ENCODE data around the gene CHPF2. TPM values are rescaled to one million over a fixed set of nuclear protein-coding genes. Genes with fewer than 3 reads are reported as not detected.

CHPF2 gene
- total RNA-seq, 1 experiment from 2014 or later = 19.5 TPM

DNA sequence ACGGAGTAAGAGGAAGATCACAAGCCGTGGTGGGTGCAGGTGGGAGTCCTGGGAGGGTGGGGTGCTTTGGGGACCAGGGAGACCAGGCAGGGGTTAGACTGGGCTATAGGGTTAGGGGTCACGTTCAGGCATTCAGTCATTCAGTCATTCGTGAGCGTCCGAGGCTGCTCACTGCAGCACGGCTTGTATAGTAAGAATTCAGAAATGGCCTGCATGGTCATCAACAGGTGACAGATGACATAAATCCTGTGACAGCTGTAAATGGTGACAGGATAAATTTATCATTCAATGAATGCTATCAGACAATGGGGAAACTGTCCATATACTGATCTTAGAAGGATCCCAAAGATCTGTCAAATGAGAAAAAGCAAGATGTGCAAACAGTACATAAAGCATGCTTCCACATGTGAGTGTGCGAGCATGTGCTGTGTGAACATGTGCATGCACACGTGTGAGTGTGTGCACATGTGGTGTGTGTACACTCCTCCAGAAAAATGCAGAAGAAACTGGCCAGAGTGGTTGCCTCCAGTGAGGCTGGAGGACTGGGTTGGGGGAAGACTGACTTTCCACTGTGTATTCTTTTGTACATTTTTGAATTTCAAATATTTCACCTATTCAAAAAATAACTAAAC, 48.2 kb downstream of the CHPF2 start:
- CTCF ChIA-PET = no interaction called here

DNA sequence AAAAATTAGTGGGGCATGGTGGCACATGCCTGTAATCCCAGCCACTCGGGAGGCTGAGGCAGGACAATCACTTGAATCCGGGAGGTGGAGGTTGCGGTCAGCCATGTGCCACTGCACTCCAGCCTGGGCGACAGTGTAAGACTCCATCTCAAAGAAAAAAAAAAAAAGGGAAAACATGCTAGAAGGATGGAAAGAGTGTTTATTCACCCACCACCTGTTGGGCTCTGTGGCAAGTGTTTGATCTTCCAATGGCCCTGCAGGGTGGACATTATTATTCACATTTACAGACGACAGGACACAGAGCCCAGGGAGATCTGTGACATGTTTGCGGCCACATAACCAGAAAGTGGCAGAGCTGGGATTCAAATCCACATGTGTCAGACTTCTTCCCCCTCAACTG, 49.4 kb downstream of the CHPF2 start:
- BruUV-seq (replicated peaks) = no TSS peak
- no peak overlapping the region for H2AFZ ChIP-seq (ENCODE audit: low read depth, low read length, poor library complexity, severe bottlenecking)
- no peak overlapping the region for H3K27ac ChIP-seq (ENCODE audit: low read depth, low read length)
- no peaks in the 10 kb centered on the region for H3K79me2 ChIP-seq (ENCODE audit: insufficient read depth, low read length)
- H3K4me2 ChIP-seq (ENCODE audit: low read length) = no peak overlapping the region
- ChIA-PET CTCF (no interaction called here), POLR2A (no interaction called here), RAD21 (ENCODE audit: low non-redundant PET in 1 of 2, low total read pairs in 2 of 2, uncharacterized antibody in 2 of 2, unreplicated experiment in 2 of 2) (no interaction called here)
- intact Hi-C loops (cut with micrococcal nuclease) = no loop called here
- no peaks in the 10 kb centered on the region for H3K27me3 ChIP-seq (ENCODE audit: insufficient read depth, low read length)
- no peak overlapping the region for H3K4me3 ChIP-seq (replicated peaks in 1 of 2; ENCODE audit: low read depth in 1 of 2, low read length in 2 of 2)
- DNase-seq (ENCODE audit: low read depth, low spot score) = no peak
- ATAC-seq = no peak
- no peaks in the 10 kb centered on the region; a peak in 1 of 4 replicates for H3K9me3 ChIP-seq (ENCODE audit: control insufficient read depth in 1 of 2, insufficient read depth in 1 of 2, low read depth in 1 of 2, low read length in 2 of 2)
- H3K9ac ChIP-seq (ENCODE audit: low read length) = no peak overlapping the region
- no peaks in the 10 kb centered on the region for H4K20me1 ChIP-seq (ENCODE audit: insufficient read depth)
- H3K9me2 ChIP-seq (ENCODE audit: insufficient read depth) = no peaks in the 10 kb centered on the region
- no peaks in the 10 kb centered on the region for H3K36me3 ChIP-seq (ENCODE audit: control insufficient read depth in 1 of 2, insufficient read depth in 2 of 2, low read length in 2 of 2)
- peaks cover 5 to 6% of the 10 kb centered on the region in 2 experiments; a peak in 2 of 4 replicates for H3K4me1 ChIP-seq (ENCODE audit: control insufficient read depth in 1 of 2, insufficient read depth in 2 of 2, low read length in 2 of 2)
- TF ChIP-seq CEBPB (IDR thresholded peaks at IDR 0.05; ENCODE audit: low read depth) (no peak), EZH2phosphoT487 (IDR thresholded peaks at IDR 0.05; ENCODE audit: borderline replicate concordance) (no peak), YY1 (IDR thresholded peaks at IDR 0.05; ENCODE audit: extremely low read depth, insufficient replicate concordance, low read depth, low read length) (no peak), SP1 (IDR thresholded peaks at IDR 0.05; ENCODE audit: low read depth) (no peak), ZNF274 (IDR thresholded peaks at IDR 0.05; ENCODE audit: low read depth, low read length) (no peak), ZFX (IDR thresholded peaks at IDR 0.05) (no peak)
- TF ChIP-seq, protein P1, sequence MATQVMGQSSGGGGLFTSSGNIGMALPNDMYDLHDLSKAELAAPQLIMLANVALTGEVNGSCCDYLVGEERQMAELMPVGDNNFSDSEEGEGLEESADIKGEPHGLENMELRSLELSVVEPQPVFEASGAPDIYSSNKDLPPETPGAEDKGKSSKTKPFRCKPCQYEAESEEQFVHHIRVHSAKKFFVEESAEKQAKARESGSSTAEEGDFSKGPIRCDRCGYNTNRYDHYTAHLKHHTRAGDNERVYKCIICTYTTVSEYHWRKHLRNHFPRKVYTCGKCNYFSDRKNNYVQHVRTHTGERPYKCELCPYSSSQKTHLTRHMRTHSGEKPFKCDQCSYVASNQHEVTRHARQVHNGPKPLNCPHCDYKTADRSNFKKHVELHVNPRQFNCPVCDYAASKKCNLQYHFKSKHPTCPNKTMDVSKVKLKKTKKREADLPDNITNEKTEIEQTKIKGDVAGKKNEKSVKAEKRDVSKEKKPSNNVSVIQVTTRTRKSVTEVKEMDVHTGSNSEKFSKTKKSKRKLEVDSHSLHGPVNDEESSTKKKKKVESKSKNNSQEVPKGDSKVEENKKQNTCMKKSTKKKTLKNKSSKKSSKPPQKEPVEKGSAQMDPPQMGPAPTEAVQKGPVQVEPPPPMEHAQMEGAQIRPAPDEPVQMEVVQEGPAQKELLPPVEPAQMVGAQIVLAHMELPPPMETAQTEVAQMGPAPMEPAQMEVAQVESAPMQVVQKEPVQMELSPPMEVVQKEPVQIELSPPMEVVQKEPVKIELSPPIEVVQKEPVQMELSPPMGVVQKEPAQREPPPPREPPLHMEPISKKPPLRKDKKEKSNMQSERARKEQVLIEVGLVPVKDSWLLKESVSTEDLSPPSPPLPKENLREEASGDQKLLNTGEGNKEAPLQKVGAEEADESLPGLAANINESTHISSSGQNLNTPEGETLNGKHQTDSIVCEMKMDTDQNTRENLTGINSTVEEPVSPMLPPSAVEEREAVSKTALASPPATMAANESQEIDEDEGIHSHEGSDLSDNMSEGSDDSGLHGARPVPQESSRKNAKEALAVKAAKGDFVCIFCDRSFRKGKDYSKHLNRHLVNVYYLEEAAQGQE (IDR thresholded peaks at IDR 0.05; ENCODE audit: low read depth) = no peak
- TF ChIP-seq, protein P2, sequence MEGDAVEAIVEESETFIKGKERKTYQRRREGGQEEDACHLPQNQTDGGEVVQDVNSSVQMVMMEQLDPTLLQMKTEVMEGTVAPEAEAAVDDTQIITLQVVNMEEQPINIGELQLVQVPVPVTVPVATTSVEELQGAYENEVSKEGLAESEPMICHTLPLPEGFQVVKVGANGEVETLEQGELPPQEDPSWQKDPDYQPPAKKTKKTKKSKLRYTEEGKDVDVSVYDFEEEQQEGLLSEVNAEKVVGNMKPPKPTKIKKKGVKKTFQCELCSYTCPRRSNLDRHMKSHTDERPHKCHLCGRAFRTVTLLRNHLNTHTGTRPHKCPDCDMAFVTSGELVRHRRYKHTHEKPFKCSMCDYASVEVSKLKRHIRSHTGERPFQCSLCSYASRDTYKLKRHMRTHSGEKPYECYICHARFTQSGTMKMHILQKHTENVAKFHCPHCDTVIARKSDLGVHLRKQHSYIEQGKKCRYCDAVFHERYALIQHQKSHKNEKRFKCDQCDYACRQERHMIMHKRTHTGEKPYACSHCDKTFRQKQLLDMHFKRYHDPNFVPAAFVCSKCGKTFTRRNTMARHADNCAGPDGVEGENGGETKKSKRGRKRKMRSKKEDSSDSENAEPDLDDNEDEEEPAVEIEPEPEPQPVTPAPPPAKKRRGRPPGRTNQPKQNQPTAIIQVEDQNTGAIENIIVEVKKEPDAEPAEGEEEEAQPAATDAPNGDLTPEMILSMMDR (IDR thresholded peaks at IDR 0.05 in 2 of 3, conservative IDR thresholded peaks at IDR 0.05 in 1 of 3; ENCODE audit: borderline replicate concordance in 1 of 3, insufficient read depth in 1 of 3, low read depth in 2 of 3, low read length in 2 of 3) = no peak
- TF ChIP-seq, protein P3, sequence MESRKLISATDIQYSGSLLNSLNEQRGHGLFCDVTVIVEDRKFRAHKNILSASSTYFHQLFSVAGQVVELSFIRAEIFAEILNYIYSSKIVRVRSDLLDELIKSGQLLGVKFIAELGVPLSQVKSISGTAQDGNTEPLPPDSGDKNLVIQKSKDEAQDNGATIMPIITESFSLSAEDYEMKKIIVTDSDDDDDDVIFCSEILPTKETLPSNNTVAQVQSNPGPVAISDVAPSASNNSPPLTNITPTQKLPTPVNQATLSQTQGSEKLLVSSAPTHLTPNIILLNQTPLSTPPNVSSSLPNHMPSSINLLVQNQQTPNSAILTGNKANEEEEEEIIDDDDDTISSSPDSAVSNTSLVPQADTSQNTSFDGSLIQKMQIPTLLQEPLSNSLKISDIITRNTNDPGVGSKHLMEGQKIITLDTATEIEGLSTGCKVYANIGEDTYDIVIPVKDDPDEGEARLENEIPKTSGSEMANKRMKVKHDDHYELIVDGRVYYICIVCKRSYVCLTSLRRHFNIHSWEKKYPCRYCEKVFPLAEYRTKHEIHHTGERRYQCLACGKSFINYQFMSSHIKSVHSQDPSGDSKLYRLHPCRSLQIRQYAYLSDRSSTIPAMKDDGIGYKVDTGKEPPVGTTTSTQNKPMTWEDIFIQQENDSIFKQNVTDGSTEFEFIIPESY (IDR thresholded peaks at IDR 0.05; ENCODE audit: extremely low read depth, insufficient replicate concordance, low read length) = no peak

More for the DNA sequence above, 48.2 kb downstream of the CHPF2 start:
- POLR2A ChIA-PET = no interaction called here
- H3K9me3 ChIP-seq (ENCODE audit: control insufficient read depth in 1 of 2, insufficient read depth in 1 of 2, low read depth in 1 of 2, low read length in 2 of 2) = no peaks in the 10 kb centered on the region; a peak in 1 of 4 replicates
- H3K4me1 ChIP-seq (ENCODE audit: control insufficient read depth in 1 of 2, insufficient read depth in 2 of 2, low read length in 2 of 2) = peaks cover 12 to 17% of the 10 kb centered on the region in 2 experiments; a peak in 3 of 4 replicates
- no peaks in the 10 kb centered on the region for H3K79me2 ChIP-seq (ENCODE audit: insufficient read depth, low read length)
- H3K36me3 ChIP-seq (ENCODE audit: control insufficient read depth in 1 of 2, insufficient read depth in 2 of 2, low read length in 2 of 2) = no peaks in the 10 kb centered on the region
- H2AFZ ChIP-seq (ENCODE audit: low read depth, low read length, poor library complexity, severe bottlenecking) = no peak overlapping the region
- ATAC-seq (no peak), DNase-seq (ENCODE audit: low read depth, low spot score) (no peak)
- no peak overlapping the region for H3K4me3 ChIP-seq (replicated peaks in 1 of 2; ENCODE audit: low read depth in 1 of 2, low read length in 2 of 2)
- H3K9me2 ChIP-seq (ENCODE audit: insufficient read depth) = no peaks in the 10 kb centered on the region
- H3K9ac ChIP-seq (ENCODE audit: low read length) = no peak overlapping the region
- TF ChIP-seq CEBPB (IDR thresholded peaks at IDR 0.05; ENCODE audit: low read depth) = no peak
- TF ChIP-seq ZNF274 (IDR thresholded peaks at IDR 0.05; ENCODE audit: low read depth, low read length) = no peak
- no peak for TF ChIP-seq TCF7L2 (IDR thresholded peaks at IDR 0.05; ENCODE audit: borderline replicate concordance, extremely low read depth, insufficient read depth, insufficient read length)
- TF ChIP-seq EZH2phosphoT487 (IDR thresholded peaks at IDR 0.05; ENCODE audit: borderline replicate concordance) = no peak
- no TSS peak for BruUV-seq (replicated peaks)
- no peak overlapping the region for H3K4me2 ChIP-seq (ENCODE audit: low read length)
- no peak overlapping the region for H3K27ac ChIP-seq (ENCODE audit: low read depth, low read length)
- RAD21 ChIA-PET (ENCODE audit: low non-redundant PET in 1 of 2, low total read pairs in 2 of 2, uncharacterized antibody in 2 of 2, unreplicated experiment in 2 of 2) = no interaction called here
- no peaks in the 10 kb centered on the region for H4K20me1 ChIP-seq (ENCODE audit: insufficient read depth)
- intact Hi-C loops (cut with micrococcal nuclease) = no loop called here
- no peaks in the 10 kb centered on the region for H3K27me3 ChIP-seq (ENCODE audit: insufficient read depth, low read length)

Data from HCT116 (cell line).